ENCODE measurements around the gene ERVMER34-1. TPM values are rescaled to one million over a fixed set of nuclear protein-coding genes. Genes with fewer than 3 reads are reported as not detected.

The ERVMER34-1 gene
- total RNA-seq, 1 donor from 2014 or later: 1.4 TPM

DNA sequence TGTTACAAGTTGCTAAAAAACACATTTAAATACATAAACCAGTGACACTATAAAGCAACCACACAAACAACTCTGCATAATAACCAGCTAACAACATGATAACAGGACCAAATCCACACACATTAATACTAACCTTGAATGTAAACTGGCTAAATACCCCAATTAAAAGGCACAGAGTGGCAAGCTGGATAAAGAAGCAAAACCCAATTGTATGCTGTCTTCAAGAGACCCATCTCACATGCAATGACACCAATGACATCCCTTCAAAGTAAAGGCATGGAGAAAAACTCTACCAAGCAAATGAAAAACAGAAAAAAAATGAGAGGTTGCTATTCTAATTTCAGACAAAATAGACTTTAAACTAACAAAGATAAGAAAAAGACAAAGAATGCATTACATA is 57.7 kb downstream of the ERVMER34-1 start:
- peaks cover 8% of the 10 kb centered on the region for H3K4me1 Mint-ChIP-seq (ENCODE audit: low read depth)
- no peak overlapping the region for H3K27ac Mint-ChIP-seq (ENCODE audit: unreplicated experiment)
- peaks cover 13% of the 10 kb centered on the region for H3K36me3 Mint-ChIP-seq (ENCODE audit: low read depth)
- TF ChIP-seq, protein P1, sequence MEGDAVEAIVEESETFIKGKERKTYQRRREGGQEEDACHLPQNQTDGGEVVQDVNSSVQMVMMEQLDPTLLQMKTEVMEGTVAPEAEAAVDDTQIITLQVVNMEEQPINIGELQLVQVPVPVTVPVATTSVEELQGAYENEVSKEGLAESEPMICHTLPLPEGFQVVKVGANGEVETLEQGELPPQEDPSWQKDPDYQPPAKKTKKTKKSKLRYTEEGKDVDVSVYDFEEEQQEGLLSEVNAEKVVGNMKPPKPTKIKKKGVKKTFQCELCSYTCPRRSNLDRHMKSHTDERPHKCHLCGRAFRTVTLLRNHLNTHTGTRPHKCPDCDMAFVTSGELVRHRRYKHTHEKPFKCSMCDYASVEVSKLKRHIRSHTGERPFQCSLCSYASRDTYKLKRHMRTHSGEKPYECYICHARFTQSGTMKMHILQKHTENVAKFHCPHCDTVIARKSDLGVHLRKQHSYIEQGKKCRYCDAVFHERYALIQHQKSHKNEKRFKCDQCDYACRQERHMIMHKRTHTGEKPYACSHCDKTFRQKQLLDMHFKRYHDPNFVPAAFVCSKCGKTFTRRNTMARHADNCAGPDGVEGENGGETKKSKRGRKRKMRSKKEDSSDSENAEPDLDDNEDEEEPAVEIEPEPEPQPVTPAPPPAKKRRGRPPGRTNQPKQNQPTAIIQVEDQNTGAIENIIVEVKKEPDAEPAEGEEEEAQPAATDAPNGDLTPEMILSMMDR (IDR thresholded peaks at IDR 0.05): no peak
- DNase-seq (ENCODE audit: low spot score): no peak
- no peak overlapping the region for H3K4me3 Mint-ChIP-seq (ENCODE audit: unreplicated experiment)
- H3K27me3 Mint-ChIP-seq (ENCODE audit: low read depth): peaks cover 3% of the 10 kb centered on the region
- H3K9me3 Mint-ChIP-seq (ENCODE audit: low read depth): peaks cover 30% of the 10 kb centered on the region

Small RNA genes within 50 kb of the gene (microRNA-seq; reads per million reads assigned to microRNA genes)
- 27.1 reads per million, percentile 41 among the genes with 10 or more reads in this experiment for gene MIR4449 (ENCODE audit: borderline number of aligned reads)

Other genes starting within 250 kb of the ERVMER34-1 start
- 24.9 to 27.3 TPM (median 27.0 TPM) in 3 replicates for gene USP46, start 92.1 kb downstream of the ERVMER34-1 start, total RNA-seq
- gene RASL11B, start 110.9 kb upstream of the ERVMER34-1 start, total RNA-seq: 6.5 to 30.5 TPM (median 8.1 TPM) in 3 replicates

Data from chondrocyte (in vitro differentiated cells).